H1 (cell line): ENCODE measurements around the gene HKDC1. TPM values are rescaled to one million over a fixed set of nuclear protein-coding genes. Genes with fewer than 3 reads are reported as not detected.
"Not testable (repeated sequence)": the region's sequence is repeated elsewhere in the genome, so short reads cannot be mapped to it uniquely, and the experiment has no call there.

Experiments
- CTCF ChIA-PET: fragments of 300-600 bp; sonication (Branson Sonifier 250); formaldehyde crosslinking; loops from one replicate; lab custom pipeline; 2021; ENCODE audit not compliant: partially characterized antibody; lab: Charles Lee
- POLR2A ChIA-PET: fragments of 300-600 bp; sonication (Branson Sonifier 250); formaldehyde crosslinking; loops from one replicate; lab custom pipeline; 2021; ENCODE audit warnings: inconsistent platforms; ENCODE audit not compliant: partially characterized antibody; lab: Charles Lee
- DNase-seq, 2 experiments: peaks; one replicate each; pipeline versions ENCODE4 v3.0.0 to v3.0.0-alpha.2; 2010 to 2022; ENCODE audit warnings: low spot score in 2 of 2, low read depth in 1 of 2, mixed read lengths in 1 of 2
- FAIRE-seq: peaks from 2 replicates; lab custom pipeline; 2011; peaks lifted over from hg19 to GRCh38; lab: Jason Lieb, UNC
- H2AFZ ChIP-seq: 2 replicates; pipeline ENCODE4 v1.8.1; 2012; ENCODE audit warnings: low read length, inconsistent platforms
- H2AK5ac ChIP-seq: 2 replicates; pipeline ENCODE4 v1.6.1; 2013; ENCODE audit warnings: low read depth, low read length
- H2BK120ac ChIP-seq: replicated peaks from 2 replicates; pipeline ENCODE3; 2013; ENCODE audit warnings: low read depth, low read length, inconsistent platforms
- H2BK12ac ChIP-seq: 2 replicates; pipeline ENCODE4 v1.6.1; 2013; ENCODE audit warnings: low read depth, low read length
- H2BK15ac ChIP-seq: 2 replicates; pipeline ENCODE4 v1.6.1; 2013; ENCODE audit warnings: low read length
- H2BK20ac ChIP-seq: 2 replicates; pipeline ENCODE4 v1.6.1; 2013; ENCODE audit warnings: low read length
- H2BK5ac ChIP-seq: 2 replicates; pipeline ENCODE4 v1.6.1; 2013; ENCODE audit warnings: low read depth, low read length
- H3K14ac ChIP-seq: 2 replicates; pipeline ENCODE4 v1.6.1; 2013; ENCODE audit warnings: inconsistent platforms; ENCODE audit not compliant: insufficient read length
- H3K18ac ChIP-seq: 2 replicates; pipeline ENCODE4 v1.6.1; 2013; ENCODE audit warnings: low read length; ENCODE audit errors: extremely low read depth
- H3K23ac ChIP-seq: 2 replicates; pipeline ENCODE4 v1.6.1; 2013; ENCODE audit warnings: inconsistent platforms; ENCODE audit not compliant: insufficient read length
- H3K23me2 ChIP-seq: 2 replicates; pipeline ENCODE4 v1.6.1; 2013; ENCODE audit warnings: low read depth, low read length
- H3K27ac ChIP-seq: 2 replicates; pipeline ENCODE4 v1.6.1; 2011; ENCODE audit warnings: low read depth, low read length, inconsistent platforms
- H3K27me3 ChIP-seq, 4 experiments: replicated peaks in 1 of 4; 1 replicate in 1 of 4; 2 replicates in 3 of 4; pipeline versions ENCODE4 v1.6.1 to v1.8.1; 2011 to 2013; ENCODE audit warnings: low read length in 3 of 4, mild to moderate bottlenecking in 3 of 4, inconsistent platforms in 2 of 4, mixed read lengths in 2 of 4, moderate library complexity in 1 of 4; ENCODE audit not compliant: control insufficient read depth in 3 of 4, insufficient read depth in 3 of 4; ENCODE audit errors: extremely low read depth in 1 of 4
- H3K36me3 ChIP-seq, 4 experiments: 2 replicates each; pipeline versions ENCODE4 v1.6.1 to v1.8.1; 2011 to 2013; ENCODE audit warnings: mild to moderate bottlenecking in 4 of 4, low read length in 3 of 4, moderate library complexity in 2 of 4, control low read depth in 1 of 4, inconsistent platforms in 1 of 4; ENCODE audit not compliant: insufficient read depth in 4 of 4, control insufficient read depth in 2 of 4
- H3K4ac ChIP-seq: replicated peaks from 2 replicates; pipeline ENCODE3; 2013; ENCODE audit warnings: low read length, low read depth, mixed read lengths, inconsistent platforms; ENCODE audit not compliant: insufficient read length
- H3K4me1 ChIP-seq, 4 experiments: replicated peaks in 1 of 4; 1 replicate in 1 of 4; 2 replicates in 3 of 4; pipeline versions ENCODE4 v1.6.1 to v1.8.1; 2011 to 2013; ENCODE audit warnings: low read length in 3 of 4, inconsistent platforms in 2 of 4, mixed read lengths in 1 of 4; ENCODE audit not compliant: insufficient read depth in 4 of 4, control insufficient read depth in 3 of 4
- H3K4me2 ChIP-seq, 2 experiments: 2 replicates each; pipeline versions ENCODE4 v1.6.1 to v1.8.1; 2011 to 2013; ENCODE audit warnings: low read depth in 2 of 2, low read length in 2 of 2, control low read depth in 1 of 2, inconsistent platforms in 1 of 2, mild to moderate bottlenecking in 1 of 2; ENCODE audit not compliant: insufficient read depth in 1 of 2
- H3K4me3 ChIP-seq, 4 experiments: fragments of 200-600, 300-600 bp in 1 of 4; sonication (generic), shearing (Covaris generic), sonication (Bioruptor Twin) in 1 of 4; 2 replicates each; pipeline versions ENCODE4 v1.5.1 to v1.8.1; 2011 to 2016; ENCODE audit warnings: low read length in 4 of 4, low read depth in 3 of 4, control low read depth in 2 of 4, inconsistent platforms in 2 of 4, mild to moderate bottlenecking in 2 of 4, mixed read lengths in 1 of 4, moderate library complexity in 1 of 4; ENCODE audit not compliant: insufficient read depth in 2 of 4; ENCODE audit errors: extremely low read depth in 1 of 4
- H3K56ac ChIP-seq: replicated peaks from 2 replicates; pipeline ENCODE3; 2013; ENCODE audit warnings: low read depth, mild to moderate bottlenecking, mixed read lengths, low read length, inconsistent platforms; ENCODE audit not compliant: insufficient read length
- H3K79me1 ChIP-seq: 2 replicates; pipeline ENCODE4 v1.6.1; 2013; ENCODE audit warnings: low read depth, low read length, control low read depth
- H3K79me2 ChIP-seq, 2 experiments: 2 replicates each; pipeline versions ENCODE4 v1.6.1 to v1.8.1; 2012 to 2013; ENCODE audit warnings: low read length in 2 of 2, mild to moderate bottlenecking in 2 of 2, inconsistent platforms in 1 of 2; ENCODE audit not compliant: insufficient read depth in 2 of 2, control insufficient read depth in 1 of 2
- H3K9ac ChIP-seq, 4 experiments: replicated peaks in 1 of 4; 1 replicate in 1 of 4; 2 replicates in 3 of 4; pipeline versions ENCODE4 v1.6.1 to v1.8.1; 2011 to 2013; ENCODE audit warnings: low read depth in 3 of 4, low read length in 3 of 4, control low read depth in 2 of 4, mild to moderate bottlenecking in 2 of 4, moderate library complexity in 2 of 4, inconsistent platforms in 1 of 4; ENCODE audit errors: extremely low read depth in 1 of 4
- H3K9me3 ChIP-seq, 2 experiments: 2 replicates each; pipeline versions ENCODE4 v1.6.1 to v1.8.1; 2012 to 2013; ENCODE audit warnings: mild to moderate bottlenecking in 2 of 2, moderate library complexity in 2 of 2, control low read depth in 1 of 2, inconsistent platforms in 1 of 2, low read depth in 1 of 2, low read length in 1 of 2, mixed read lengths in 1 of 2; ENCODE audit not compliant: insufficient read depth in 2 of 2
- H4K20me1 ChIP-seq, 2 experiments: replicated peaks in 1 of 2; 2 replicates each; pipeline versions ENCODE3 to v1.8.1; 2011 to 2013; ENCODE audit warnings: inconsistent platforms in 2 of 2, low read length in 2 of 2, mild to moderate bottlenecking in 1 of 2; ENCODE audit not compliant: insufficient read depth in 2 of 2, control insufficient read depth in 1 of 2
- H4K5ac ChIP-seq: 2 replicates; pipeline ENCODE4 v1.6.1; 2013; ENCODE audit warnings: low read length, low read depth, mixed read lengths, inconsistent platforms; ENCODE audit not compliant: insufficient read length
- H4K8ac ChIP-seq: 2 replicates; pipeline ENCODE4 v1.8.0; 2013; ENCODE audit warnings: mild to moderate bottlenecking, moderate library complexity, low read length, inconsistent platforms; ENCODE audit not compliant: insufficient read depth; ENCODE audit errors: extremely low read depth
- H4K91ac ChIP-seq: replicated peaks from 2 replicates; pipeline ENCODE3; 2013; ENCODE audit warnings: low read length, mixed read lengths, inconsistent platforms; ENCODE audit not compliant: insufficient read length
- WGBS, 2 experiments: shearing (Covaris generic) in 1 of 2; methylation state at CpG; one replicate each; pipeline versions ENCODE4 v1.1.6 to v1.1.7; 2013 to 2015; ENCODE audit warnings: low lambda C conversion rate in 2 of 2, mixed read lengths in 2 of 2, inconsistent platforms in 1 of 2, low coverage in 1 of 2, missing lambda C conversion rate in 1 of 2; ENCODE audit not compliant: insufficient replicate concordance in 2 of 2, insufficient coverage in 1 of 2, insufficient read length in 1 of 2; ENCODE audit errors: extremely low coverage in 1 of 2, missing lambda C conversion rate in 1 of 2; 5-methylcytosine and 5-hydroxymethylcytosine counted together
- polyA plus RNA-seq, 7 experiments: library from polyadenylated mRNA; depleted of rRNA in 3 of 7; stranded (reverse) in 5 of 7; unstranded in 2 of 7; fragments of >200 nt in 5 of 7; fragments of 200-250 nt in 2 of 7; gene quantifications; 1 replicate in 5 of 7; 2 replicates in 1 of 7; 4 replicates in 1 of 7; pipeline versions ENCODE4 v1.2.1 to v1.2.3, GENCODE V29; 2011 to 2013; ENCODE audit warnings: missing spikeins in 2 of 7, mixed read lengths in 2 of 7
- total RNA-seq: library from RNA; stranded (reverse); fragmentation: NEBNext Ultra II Directional; extraction: Animal tissue kit (Norgen Biotek cat#: 25700); gene quantifications from 2 replicates; pipeline ENCODE4 v1.2.1, GENCODE V29; 2021

HKDC1 gene
- total and polyA plus RNA-seq, 2 of the 8 experiments (the other 6 are each of a cell fraction or from before 2014, with no cell fraction given) = 0.12 to 0.78 TPM

DNA sequence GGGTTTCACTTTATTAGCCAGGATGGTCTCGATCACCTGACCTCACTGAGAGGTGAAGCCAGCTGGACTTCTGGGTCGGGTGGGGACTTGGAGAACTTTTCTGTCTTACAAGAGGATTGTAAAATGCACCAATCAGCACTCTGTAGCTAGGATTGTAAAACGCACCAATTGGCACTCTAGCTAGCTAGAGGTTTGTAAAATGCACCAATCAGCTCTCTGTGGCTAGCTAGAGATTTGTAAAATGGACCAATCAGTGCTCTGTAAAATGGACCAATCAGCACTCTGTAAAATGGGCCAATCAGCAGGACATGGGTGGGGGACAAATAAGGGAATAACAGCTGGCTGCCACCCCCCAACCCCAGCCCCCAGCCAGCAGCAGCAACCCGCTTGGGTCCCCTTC, 44.8 kb upstream of the HKDC1 start:
- not testable (repeated sequence) for H4K20me1 ChIP-seq, H2BK20ac ChIP-seq, H3K4ac ChIP-seq, H2BK12ac ChIP-seq, H2BK5ac ChIP-seq, DNase-seq, H4K8ac ChIP-seq, H3K56ac ChIP-seq, H2BK120ac ChIP-seq, FAIRE-seq, H2BK15ac ChIP-seq, H3K79me1 ChIP-seq, H3K4me2 ChIP-seq, H3K9me3 ChIP-seq, H2AFZ ChIP-seq, H3K4me1 ChIP-seq, H3K36me3 ChIP-seq, H3K27ac ChIP-seq, H3K23ac ChIP-seq, H3K79me2 ChIP-seq, H3K14ac ChIP-seq, H3K27me3 ChIP-seq, H4K91ac ChIP-seq, H3K18ac ChIP-seq, H2AK5ac ChIP-seq, H3K4me3 ChIP-seq, H3K9ac ChIP-seq, H3K23me2 ChIP-seq, H4K5ac ChIP-seq
- POLR2A ChIA-PET = interaction anchor here (1.2 to 1.9 kb wide), 2 partner anchors 8 to 51 kb away, joined by 3 to 6 read pairs; no protein-coding TSS in a partner anchor
- CTCF ChIA-PET = interaction anchor here (0.7 to 1.3 kb wide), 4 partner anchors 21 to 189 kb away, joined by 3 to 5 read pairs (median 3); no protein-coding TSS in a partner anchor
- 97% methylated on average over 4 of the region's 4 CpGs; no CpG with 5 or more reads in 1 of the 2 experiments for WGBS, 2 experiments
